Measurements from ENCODE around the gene NRXN3. TPM values are rescaled to one million over a fixed set of nuclear protein-coding genes. Genes with fewer than 3 reads are reported as not detected.

The NRXN3 gene
- total RNA-seq, 1 experiment from 2014 or later, result not detected

DNA sequence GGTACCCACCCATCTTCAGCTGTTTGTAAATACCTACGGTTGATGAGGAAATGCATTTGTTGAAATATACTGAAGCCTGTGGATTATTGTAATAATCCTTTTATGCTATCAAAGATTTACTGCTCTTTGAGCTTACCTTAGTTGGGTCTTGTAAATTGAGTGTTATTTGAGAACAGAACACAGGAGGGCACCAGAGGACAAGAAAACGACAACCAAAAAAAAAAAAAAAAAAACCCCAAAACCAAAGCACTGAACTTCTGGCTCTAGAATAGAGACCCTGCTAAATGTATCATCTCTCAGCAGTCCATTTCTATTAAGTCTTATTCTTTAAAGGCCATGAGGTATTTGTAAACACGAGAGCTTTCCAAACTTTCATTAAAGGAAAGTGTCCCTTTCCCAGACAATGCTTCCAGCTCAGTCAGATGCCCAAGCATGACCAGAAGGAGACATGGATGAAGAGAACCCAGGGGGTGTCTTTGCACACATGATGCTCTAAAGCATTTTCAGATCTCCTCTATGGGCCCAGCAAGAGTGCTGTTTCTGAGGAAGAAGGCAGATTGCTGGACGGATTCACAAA, 763.9 kb downstream of the NRXN3 start:
- no peaks in the 10 kb centered on the region for H3K36me3 ChIP-seq (ENCODE audit: control insufficient read depth, insufficient read depth, low read length)
- intact Hi-C loops (cut with micrococcal nuclease; ENCODE audit: unreplicated experiment), result no loop called here
- no TSS peak for BruUV-seq (replicated peaks)
- H3K9me3 ChIP-seq (ENCODE audit: control insufficient read depth, insufficient read depth, low read depth, low read length), result no peaks in the 10 kb centered on the region
- H3K4me3 ChIP-seq (ENCODE audit: low read depth in 2 of 2, low read length in 2 of 2), result no peak overlapping the region
- TF ChIP-seq, protein P1, sequence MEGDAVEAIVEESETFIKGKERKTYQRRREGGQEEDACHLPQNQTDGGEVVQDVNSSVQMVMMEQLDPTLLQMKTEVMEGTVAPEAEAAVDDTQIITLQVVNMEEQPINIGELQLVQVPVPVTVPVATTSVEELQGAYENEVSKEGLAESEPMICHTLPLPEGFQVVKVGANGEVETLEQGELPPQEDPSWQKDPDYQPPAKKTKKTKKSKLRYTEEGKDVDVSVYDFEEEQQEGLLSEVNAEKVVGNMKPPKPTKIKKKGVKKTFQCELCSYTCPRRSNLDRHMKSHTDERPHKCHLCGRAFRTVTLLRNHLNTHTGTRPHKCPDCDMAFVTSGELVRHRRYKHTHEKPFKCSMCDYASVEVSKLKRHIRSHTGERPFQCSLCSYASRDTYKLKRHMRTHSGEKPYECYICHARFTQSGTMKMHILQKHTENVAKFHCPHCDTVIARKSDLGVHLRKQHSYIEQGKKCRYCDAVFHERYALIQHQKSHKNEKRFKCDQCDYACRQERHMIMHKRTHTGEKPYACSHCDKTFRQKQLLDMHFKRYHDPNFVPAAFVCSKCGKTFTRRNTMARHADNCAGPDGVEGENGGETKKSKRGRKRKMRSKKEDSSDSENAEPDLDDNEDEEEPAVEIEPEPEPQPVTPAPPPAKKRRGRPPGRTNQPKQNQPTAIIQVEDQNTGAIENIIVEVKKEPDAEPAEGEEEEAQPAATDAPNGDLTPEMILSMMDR (IDR thresholded peaks at IDR 0.05), result peak; percentile 53; the same call in 1 of the 2 replicates
- TF ChIP-seq SIN3A (IDR thresholded peaks at IDR 0.05; ENCODE audit: borderline replicate concordance, insufficient read depth, low read depth, low read length), result no peak
- no peaks in the 10 kb centered on the region for H3K27me3 ChIP-seq (ENCODE audit: control insufficient read depth, insufficient read depth, low read length)
- CTCF ChIA-PET, result interaction anchor here (0.6 to 0.7 kb wide), 14 partner anchors 9 to 1922 kb away, joined by 3 to 20 read pairs (median 8); no protein-coding TSS in a partner anchor
- H3K4me1 ChIP-seq (ENCODE audit: control insufficient read depth, insufficient read depth, low read length), result no peaks in the 10 kb centered on the region
- ATAC-seq (no peak), DNase-seq (ENCODE audit: low read depth, low spot score) (no peak)
- no peak overlapping the region for H3K27ac ChIP-seq (ENCODE audit: low read length)
- POLR2A ChIA-PET, result no interaction called here
- in situ Hi-C loops (cut with HindIII; ENCODE audit: low pct_unique_long_range_greater_than_20kb, low sequenced_read_pairs), result no loop called here

DNA sequence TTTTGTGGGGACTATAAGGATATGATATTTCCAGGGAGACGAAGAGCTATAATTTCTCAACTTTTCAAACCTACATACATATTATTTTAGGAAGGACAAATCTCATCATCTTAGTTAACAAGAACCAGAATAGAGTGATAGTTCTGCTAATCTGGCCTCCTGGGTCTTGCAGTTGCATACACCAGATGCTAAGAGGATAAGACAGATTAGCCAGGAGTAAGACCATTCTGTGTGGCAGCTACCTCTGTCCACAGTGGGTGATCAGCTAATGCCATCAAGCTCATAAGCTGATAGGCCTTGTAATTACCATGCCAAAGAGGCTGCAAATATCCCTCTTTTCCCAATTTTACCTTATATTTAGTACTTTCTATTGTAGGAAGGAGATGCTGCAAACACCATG, 776.8 kb downstream of the NRXN3 start:
- no peak for ATAC-seq
- no peaks in the 10 kb centered on the region for H3K4me1 ChIP-seq (ENCODE audit: control insufficient read depth, insufficient read depth, low read length)
- no peak for DNase-seq (ENCODE audit: low read depth, low spot score)
- no peak overlapping the region for H3K27ac ChIP-seq (ENCODE audit: low read length)
- H3K36me3 ChIP-seq (ENCODE audit: control insufficient read depth, insufficient read depth, low read length), result no peaks in the 10 kb centered on the region
- in situ Hi-C loops (cut with HindIII; ENCODE audit: low pct_unique_long_range_greater_than_20kb, low sequenced_read_pairs), result no loop called here
- CTCF ChIA-PET, result no interaction called here
- H3K4me3 ChIP-seq (ENCODE audit: low read depth in 2 of 2, low read length in 2 of 2), result no peak overlapping the region
- intact Hi-C loops (cut with micrococcal nuclease; ENCODE audit: unreplicated experiment), result no loop called here
- no peaks in the 10 kb centered on the region for H3K9me3 ChIP-seq (ENCODE audit: control insufficient read depth, insufficient read depth, low read depth, low read length)
- BruUV-seq (replicated peaks), result no TSS peak
- no peaks in the 10 kb centered on the region; the same call in 1 of the 2 replicates for H3K27me3 ChIP-seq (ENCODE audit: control insufficient read depth, insufficient read depth, low read length)
- POLR2A ChIA-PET, result no interaction called here
- TF ChIP-seq POLR2AphosphoS5 (IDR thresholded peaks at IDR 0.05; ENCODE audit: low read depth, low read length) (no peak), TCF7L2 (IDR thresholded peaks at IDR 0.05; ENCODE audit: low read depth, low read length) (no peak), SIN3A (IDR thresholded peaks at IDR 0.05; ENCODE audit: borderline replicate concordance, insufficient read depth, low read depth, low read length) (no peak)
- TF ChIP-seq, protein P1 (IDR thresholded peaks at IDR 0.05), result no peak

DNA sequence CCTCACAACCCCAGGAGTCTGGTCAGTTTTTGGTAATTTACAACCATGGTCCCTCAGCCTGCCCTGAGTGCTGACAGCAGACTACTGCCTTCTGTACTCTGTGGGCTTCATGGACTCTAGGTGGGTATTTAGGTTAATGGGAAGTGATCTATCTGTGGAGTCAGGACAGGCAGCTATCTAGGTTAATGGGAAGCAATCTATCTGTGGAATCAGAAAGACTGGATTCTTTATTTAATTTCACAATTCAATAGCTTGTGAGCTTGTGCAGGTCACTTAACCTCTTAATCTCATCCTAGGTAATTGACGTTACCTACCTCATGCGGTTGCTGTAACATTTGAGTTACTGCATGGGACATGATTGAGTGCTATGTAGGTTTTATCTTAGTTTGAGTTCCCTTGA, 777.5 kb downstream of the NRXN3 start:
- Histone ChIP-seq H3K9me3 (ENCODE audit: control insufficient read depth, insufficient read depth, low read depth, low read length) (no peaks in the 10 kb centered on the region), H3K27ac (ENCODE audit: low read length) (no peak overlapping the region), H3K36me3 (ENCODE audit: control insufficient read depth, insufficient read depth, low read length) (no peaks in the 10 kb centered on the region), H3K4me1 (ENCODE audit: control insufficient read depth, insufficient read depth, low read length) (no peaks in the 10 kb centered on the region), H3K27me3 (ENCODE audit: control insufficient read depth, insufficient read depth, low read length) (no peaks in the 10 kb centered on the region; the same call in 1 of the 2 replicates), H3K4me3 (ENCODE audit: low read depth in 2 of 2, low read length in 2 of 2) (no peak overlapping the region)
- intact Hi-C loops (cut with micrococcal nuclease; ENCODE audit: unreplicated experiment) (no loop called here), in situ Hi-C loops (cut with HindIII; ENCODE audit: low pct_unique_long_range_greater_than_20kb, low sequenced_read_pairs) (no loop called here)
- DNase-seq (ENCODE audit: low read depth, low spot score) (no peak), ATAC-seq (no peak)
- CTCF ChIA-PET, result no interaction called here
- no peak for TF ChIP-seq TCF7L2 (IDR thresholded peaks at IDR 0.05; ENCODE audit: low read depth, low read length)
- TF ChIP-seq POLR2AphosphoS5 (IDR thresholded peaks at IDR 0.05; ENCODE audit: low read depth, low read length), result no peak
- TF ChIP-seq, protein P2, sequence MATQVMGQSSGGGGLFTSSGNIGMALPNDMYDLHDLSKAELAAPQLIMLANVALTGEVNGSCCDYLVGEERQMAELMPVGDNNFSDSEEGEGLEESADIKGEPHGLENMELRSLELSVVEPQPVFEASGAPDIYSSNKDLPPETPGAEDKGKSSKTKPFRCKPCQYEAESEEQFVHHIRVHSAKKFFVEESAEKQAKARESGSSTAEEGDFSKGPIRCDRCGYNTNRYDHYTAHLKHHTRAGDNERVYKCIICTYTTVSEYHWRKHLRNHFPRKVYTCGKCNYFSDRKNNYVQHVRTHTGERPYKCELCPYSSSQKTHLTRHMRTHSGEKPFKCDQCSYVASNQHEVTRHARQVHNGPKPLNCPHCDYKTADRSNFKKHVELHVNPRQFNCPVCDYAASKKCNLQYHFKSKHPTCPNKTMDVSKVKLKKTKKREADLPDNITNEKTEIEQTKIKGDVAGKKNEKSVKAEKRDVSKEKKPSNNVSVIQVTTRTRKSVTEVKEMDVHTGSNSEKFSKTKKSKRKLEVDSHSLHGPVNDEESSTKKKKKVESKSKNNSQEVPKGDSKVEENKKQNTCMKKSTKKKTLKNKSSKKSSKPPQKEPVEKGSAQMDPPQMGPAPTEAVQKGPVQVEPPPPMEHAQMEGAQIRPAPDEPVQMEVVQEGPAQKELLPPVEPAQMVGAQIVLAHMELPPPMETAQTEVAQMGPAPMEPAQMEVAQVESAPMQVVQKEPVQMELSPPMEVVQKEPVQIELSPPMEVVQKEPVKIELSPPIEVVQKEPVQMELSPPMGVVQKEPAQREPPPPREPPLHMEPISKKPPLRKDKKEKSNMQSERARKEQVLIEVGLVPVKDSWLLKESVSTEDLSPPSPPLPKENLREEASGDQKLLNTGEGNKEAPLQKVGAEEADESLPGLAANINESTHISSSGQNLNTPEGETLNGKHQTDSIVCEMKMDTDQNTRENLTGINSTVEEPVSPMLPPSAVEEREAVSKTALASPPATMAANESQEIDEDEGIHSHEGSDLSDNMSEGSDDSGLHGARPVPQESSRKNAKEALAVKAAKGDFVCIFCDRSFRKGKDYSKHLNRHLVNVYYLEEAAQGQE (IDR thresholded peaks at IDR 0.05; ENCODE audit: insufficient read depth in 1 of 2, low read depth in 2 of 2, low read length in 1 of 2), result no peak
- TF ChIP-seq, protein P1 (IDR thresholded peaks at IDR 0.05), result no peak
- TF ChIP-seq SIN3A (IDR thresholded peaks at IDR 0.05; ENCODE audit: borderline replicate concordance, insufficient read depth, low read depth, low read length), result no peak
- no TSS peak for BruUV-seq (replicated peaks)
- POLR2A ChIA-PET, result no interaction called here

Measured in Panc1 (cell line).